Cardiac septum (tissue), 1 donor: ENCODE data around the gene G0S2. TPM values are rescaled to one million over a fixed set of nuclear protein-coding genes. Genes with fewer than 3 reads are reported as not detected.
A peak's percentile ranks its signal among the peaks of the same experiment; 100 is the strongest.

Source experiments
- DNase-seq: peaks from one replicate; pipeline ENCODE4 v3.0.0-alpha.2; 2020; ENCODE audit warnings: low spot score
- intact Hi-C: fragments of 100-400 bp; cut with DNase I; formaldehyde crosslinking; loops from one replicate; pipeline ENCODE4 v1.14.0; 2022
- total RNA-seq: library from RNA; stranded (reverse); fragmentation: NEBNext Ultra II Directional; extraction: Animal tissue kit (Norgen Biotek cat#: 25700); gene quantifications from one replicate; pipeline ENCODE4 v1.2.1, GENCODE V29; 2021
- donor health status: DM: no; HTN: no; CAD: no.

The G0S2 gene
- total RNA-seq, 1 donor from 2014 or later = 246 TPM

GRCh38 chr1:209645574-209646452 lies 29.4 kb upstream of the G0S2 start:
- DNase-seq = no peak
- intact Hi-C loops = no loop called here

- intact Hi-C loops = no loop called here
- DNase-seq = no peak
Observed at GRCh38 chr1:209646558-209646957, 28.7 kb upstream of the G0S2 start.

GRCh38 chr1:209647156-209647555 lies 28.1 kb upstream of the G0S2 start:
- DNase-seq = no peak
- intact Hi-C loops = no loop called here

GRCh38 chr1:209648346-209648745 lies 26.9 kb upstream of the G0S2 start:
- no peak for DNase-seq
- intact Hi-C loops = no loop called here

GRCh38 chr1:209648931-209649776 lies 26.1 kb upstream of the G0S2 start:
- intact Hi-C loops = no loop called here
- DNase-seq = no peak

GRCh38 chr1:209650454-209650853 lies 24.8 kb upstream of the G0S2 start:
- intact Hi-C loops = no loop called here
- no peak for DNase-seq

GRCh38 chr1:209651138-209651587 lies 24.0 kb upstream of the G0S2 start:
- peak; percentile 88 for DNase-seq
- intact Hi-C loops = no loop called here

- DNase-seq = no peak
- intact Hi-C loops = no loop called here
Observed at GRCh38 chr1:209652121-209652735, 23.0 kb upstream of the G0S2 start, which contains the start of gene LAMB3. LAMB3 (minus strand) TSS chr1:209652425; CDS start chr1:209650944, 1,481 bp downstream.

GRCh38 chr1:209652873-209653401 lies 22.3 kb upstream of the G0S2 start:
- no peak for DNase-seq
- intact Hi-C loops = no loop called here

- intact Hi-C loops = no loop called here
- no peak for DNase-seq
Observed at GRCh38 chr1:209653915-209654351, 21.3 kb upstream of the G0S2 start.

- intact Hi-C loops = no loop called here
- DNase-seq = no peak
Observed at GRCh38 chr1:209655411-209656231, 19.6 kb upstream of the G0S2 start.

GRCh38 chr1:209657140-209657879 lies 17.9 kb upstream of the G0S2 start:
- peak; percentile 90 for DNase-seq

GRCh38 chr1:209657918-209658317 lies 17.3 kb upstream of the G0S2 start:
- intact Hi-C loops = no loop called here
- no peak for DNase-seq

More at GRCh38 chr1:209657140-209657879, 17.9 kb upstream of the G0S2 start:
- intact Hi-C loops = no loop called here

GRCh38 chr1:209659909-209660308 lies 15.3 kb upstream of the G0S2 start:
- intact Hi-C loops = no loop called here
- DNase-seq = no peak

- DNase-seq = no peak
- intact Hi-C loops = no loop called here
Observed at GRCh38 chr1:209661071-209661470, 14.1 kb upstream of the G0S2 start.

GRCh38 chr1:209662879-209663327 lies 12.3 kb upstream of the G0S2 start:
- intact Hi-C loops = no loop called here
- DNase-seq = no peak

GRCh38 chr1:209667103-209667502 lies 8.1 kb upstream of the G0S2 start:
- intact Hi-C loops = no loop called here

GRCh38 chr1:209667708-209668107 lies 7.5 kb upstream of the G0S2 start:
- no peak for DNase-seq
- intact Hi-C loops = no loop called here

More at GRCh38 chr1:209667103-209667502, 8.1 kb upstream of the G0S2 start:
- no peak for DNase-seq
